AG04450 (cell line): Measurements from ENCODE around the gene KDM3B. TPM values are rescaled to one million over a fixed set of nuclear protein-coding genes. Genes with fewer than 3 reads are reported as not detected.

ENCODE experiments used
- CTCF ChIA-PET: fragments of 300-600, 350-600 bp; formaldehyde crosslinking; extraction: SDS; loops from one replicate; lab custom pipeline; 2022; ENCODE audit warnings: antibody characterized with exemption, inconsistent platforms; lab: Charles Lee
- POLR2A ChIA-PET: fragments of 350-600 bp; formaldehyde crosslinking; extraction: SDS; loops from one replicate; lab custom pipeline; 2021; ENCODE audit warnings: antibody characterized with exemption, inconsistent platforms; lab: Yijun Ruan, JAX
- DNase-seq: peaks from one replicate; pipeline ENCODE4 v3.0.0-alpha.2; 2011; ENCODE audit warnings: low read depth, low spot score
- H3K27ac ChIP-seq: one replicate; pipeline ENCODE4 v1.5.1; 2012; ENCODE audit warnings: low read depth, low read length, control low read depth
- H3K27me3 ChIP-seq: one replicate; pipeline ENCODE4 v1.6.0; 2012; ENCODE audit warnings: low read length; ENCODE audit not compliant: control insufficient read depth, insufficient read depth
- H3K4me3 ChIP-seq: 2 replicates; pipeline ENCODE4 v1.5.1; 2011; ENCODE audit warnings: mild to moderate bottlenecking, low read depth, low read length, control low read depth
- H3K9me3 ChIP-seq: 2 replicates; pipeline ENCODE4 v1.5.1; 2012; ENCODE audit warnings: low read length; ENCODE audit not compliant: control insufficient read depth, insufficient read depth
- CTCF ChIP-seq: IDR thresholded peaks from 2 replicates; pipeline ENCODE4 v1.5.1; 2011; ENCODE audit warnings: low read depth, low read length, control low read depth, inconsistent platforms
- polyA plus RNA-seq: library from polyadenylated mRNA; depleted of rRNA; stranded (reverse); fragments of >200 nt; gene quantifications from 2 replicates; pipeline ENCODE4 v1.2.3, GENCODE V29; 2011

Gene KDM3B
- polyA plus RNA-seq, 1 experiment, result 32.7 TPM

- H3K4me3 ChIP-seq, result peak within 1 kb of the TSS; percentile 94
- TF ChIP-seq CTCF, result no peak
- H3K27ac ChIP-seq, result peak within 1 kb of the TSS; percentile 96
- H3K9me3 ChIP-seq, result peaks cover 8% of the 10 kb centered on the region; the same call in 1 of the 2 replicates
- POLR2A ChIA-PET, result interaction anchor here (0.6 to 2.9 kb wide), 17 partner anchors 8 to 1186 kb away, joined by 3 to 26 read pairs (median 6); partner anchors contain the start of genes ETF1, FAM53C, HSPA9 and MATR3
- H3K27me3 ChIP-seq, result no peaks in the 10 kb centered on the region
- DNase-seq, result peak; percentile 88
- CTCF ChIA-PET, result interaction anchor here (0.6 to 3.4 kb wide), 11 partner anchors 10 to 113 kb away, joined by 3 to 32 read pairs (median 6); partner anchors contain the start of genes KDM3B and REEP2
These were observed 113.0 kb downstream of the KDM3B start, which contains the start of gene EGR1 for GRCh38 chr5:138465261-138466124. EGR1 (plus strand) TSS chr5:138465479; CDS start chr5:138465762, 283 bp downstream.

DNA sequence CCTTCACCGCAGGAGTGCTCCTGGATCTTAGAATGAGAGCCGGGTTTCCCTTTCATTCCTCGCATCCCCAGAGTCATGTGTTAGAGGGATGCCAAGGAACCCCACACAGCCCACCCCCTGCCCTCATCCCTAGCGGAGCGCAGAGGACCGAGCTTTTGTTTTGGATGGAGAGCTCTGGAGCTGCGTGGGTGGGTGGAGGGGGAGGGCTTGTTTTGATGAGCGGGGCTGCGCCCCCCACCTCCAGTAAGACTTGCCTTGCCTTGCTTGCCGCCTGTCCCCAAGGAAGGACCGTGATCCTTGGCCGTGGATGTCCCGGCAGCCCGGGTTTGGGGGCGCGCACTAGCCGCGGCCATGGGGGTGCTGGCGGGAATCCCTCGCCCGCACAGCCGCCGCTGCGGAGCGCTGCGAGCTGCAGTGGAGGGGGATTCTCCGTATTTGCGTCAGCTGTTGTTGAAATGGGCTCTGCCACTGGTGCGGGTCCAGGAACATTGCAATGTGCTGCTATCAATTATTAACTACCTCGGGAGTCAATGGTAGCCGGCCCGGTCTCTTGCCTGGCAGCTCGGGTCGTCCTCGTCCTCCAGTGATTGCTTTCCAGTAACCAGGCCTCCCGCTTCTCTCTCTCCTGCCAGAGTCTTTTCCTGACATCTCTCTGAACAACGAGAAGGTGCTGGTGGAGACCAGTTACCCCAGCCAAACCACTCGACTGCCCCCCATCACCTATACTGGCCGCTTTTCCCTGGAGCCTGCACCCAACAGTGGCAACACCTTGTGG is 113.8 kb downstream of the KDM3B start:
- Histone ChIP-seq H3K9me3 (peaks cover 8% of the 10 kb centered on the region; the same call in 1 of the 2 replicates), H3K4me3 (peak overlapping the region; percentile 94), H3K27ac (no peak overlapping the region), H3K27me3 (no peaks in the 10 kb centered on the region)
- POLR2A ChIA-PET, result interaction anchor here (0.6 to 2.9 kb wide), 11 partner anchors 7 to 827 kb away, joined by 3 to 26 read pairs (median 7); partner anchors contain the start of genes ETF1, HSPA9 and MATR3
- no peak for TF ChIP-seq CTCF
- CTCF ChIA-PET, result interaction anchor here (0.5 to 3.4 kb wide), 5 partner anchors 27 to 114 kb away, joined by 3 to 32 read pairs (median 6); partner anchors contain the start of gene KDM3B
- DNase-seq, result peak; percentile 43

DNA sequence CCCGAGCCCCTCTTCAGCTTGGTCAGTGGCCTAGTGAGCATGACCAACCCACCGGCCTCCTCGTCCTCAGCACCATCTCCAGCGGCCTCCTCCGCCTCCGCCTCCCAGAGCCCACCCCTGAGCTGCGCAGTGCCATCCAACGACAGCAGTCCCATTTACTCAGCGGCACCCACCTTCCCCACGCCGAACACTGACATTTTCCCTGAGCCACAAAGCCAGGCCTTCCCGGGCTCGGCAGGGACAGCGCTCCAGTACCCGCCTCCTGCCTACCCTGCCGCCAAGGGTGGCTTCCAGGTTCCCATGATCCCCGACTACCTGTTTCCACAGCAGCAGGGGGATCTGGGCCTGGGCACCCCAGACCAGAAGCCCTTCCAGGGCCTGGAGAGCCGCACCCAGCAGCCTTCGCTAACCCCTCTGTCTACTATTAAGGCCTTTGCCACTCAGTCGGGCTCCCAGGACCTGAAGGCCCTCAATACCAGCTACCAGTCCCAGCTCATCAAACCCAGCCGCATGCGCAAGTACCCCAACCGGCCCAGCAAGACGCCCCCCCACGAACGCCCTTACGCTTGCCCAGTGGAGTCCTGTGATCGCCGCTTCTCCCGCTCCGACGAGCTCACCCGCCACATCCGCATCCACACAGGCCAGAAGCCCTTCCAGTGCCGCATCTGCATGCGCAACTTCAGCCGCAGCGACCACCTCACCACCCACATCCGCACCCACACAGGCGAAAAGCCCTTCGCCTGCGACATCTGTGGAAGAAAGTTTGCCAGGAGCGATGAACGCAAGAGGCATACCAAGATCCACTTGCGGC is 114.6 kb downstream of the KDM3B start:
- H3K27ac ChIP-seq, result no peak overlapping the region
- POLR2A ChIA-PET, result interaction anchor here (2.6 kb wide), 1 partner anchor 37 kb away, joined by 26 read pairs; no protein-coding TSS in a partner anchor
- H3K27me3 ChIP-seq, result no peaks in the 10 kb centered on the region
- peak overlapping the region; percentile 94 for H3K4me3 ChIP-seq
- CTCF ChIA-PET, result interaction anchor here (0.5 kb wide), 1 partner anchor 33 kb away, joined by 3 read pairs; no protein-coding TSS in a partner anchor
- peaks cover 8% of the 10 kb centered on the region; the same call in 1 of the 2 replicates for H3K9me3 ChIP-seq
- no peak for TF ChIP-seq CTCF
- peak; percentile 43 for DNase-seq

- DNase-seq, result peak; percentile 18
- Histone ChIP-seq H3K9me3 (peaks cover 8% of the 10 kb centered on the region; the same call in 1 of the 2 replicates), H3K27ac (peak overlapping the region; percentile 21), H3K4me3 (peak overlapping the region; percentile 94), H3K27me3 (no peaks in the 10 kb centered on the region)
- ChIA-PET POLR2A (no interaction called here), CTCF (no interaction called here)
- TF ChIP-seq CTCF, result no peak
These were observed 115.2 kb downstream of the KDM3B start for GRCh38 chr5:138467711-138468132.
